GM23338 (cell line): ENCODE data around the gene SREK1IP1. TPM values are rescaled to one million over a fixed set of nuclear protein-coding genes. Genes with fewer than 3 reads are reported as not detected.

Experiments used
- ATAC-seq: fragments of 200-7000 bp; cut with Tn5 transposase; 3 replicates; pipeline ENCODE4 v1.9.1; 2020
- DNase-seq: peaks from one replicate; pipeline ENCODE4 v3.0.0-alpha.2; 2015; ENCODE audit warnings: low spot score
- H2AFZ ChIP-seq: fragments of 200-600 bp; sonication (generic); 2 replicates; pipeline ENCODE4 v1.8.0; 2016; ENCODE audit warnings: antibody characterized with exemption, mild to moderate bottlenecking, moderate library complexity
- H3F3A ChIP-seq: fragments of 200-600 bp; sonication (generic); replicated peaks from 2 replicates; pipeline ENCODE4 v1.8.0; 2017; ENCODE audit warnings: antibody characterized with exemption, mixed run types, low read depth
- H3K27ac ChIP-seq: fragments of 200-600 bp; sonication (generic); 2 replicates; pipeline ENCODE4 v1.6.1; 2016; ENCODE audit warnings: low read depth
- H3K27me3 ChIP-seq: fragments of 200-600 bp; sonication (generic); 2 replicates; pipeline ENCODE4 v1.8.0; 2016; ENCODE audit warnings: mild to moderate bottlenecking, mixed run types, moderate library complexity; ENCODE audit not compliant: insufficient read depth
- H3K36me3 ChIP-seq: fragments of 200-600 bp; sonication (generic); 2 replicates; pipeline ENCODE4 v1.8.0; 2016; ENCODE audit warnings: mild to moderate bottlenecking; ENCODE audit not compliant: insufficient read depth
- H3K4me1 ChIP-seq: fragments of 200-600 bp; sonication (generic); 2 replicates; pipeline ENCODE4 v1.8.0; 2016; ENCODE audit warnings: mild to moderate bottlenecking, moderate library complexity; ENCODE audit not compliant: insufficient read depth
- H3K4me2 ChIP-seq: fragments of 200-600 bp; sonication (generic); 2 replicates; pipeline ENCODE4 v1.7.1; 2017; ENCODE audit warnings: mixed run types
- H3K4me3 ChIP-seq: fragments of 200-600 bp; sonication (generic); 2 replicates; pipeline ENCODE4 v1.6.1; 2016; ENCODE audit warnings: mixed run types
- H3K79me2 ChIP-seq: fragments of 200-600 bp; sonication (generic); replicated peaks from 2 replicates; pipeline ENCODE4 v1.8.0; 2017; ENCODE audit warnings: mild to moderate bottlenecking; ENCODE audit not compliant: insufficient read depth
- H3K9me2 ChIP-seq: fragments of 200-600 bp; sonication (generic); 2 replicates; pipeline ENCODE4 v1.8.0; 2017; ENCODE audit not compliant: insufficient read depth
- H4K20me1 ChIP-seq: fragments of 200-600 bp; sonication (generic); replicated peaks from 2 replicates; pipeline ENCODE4 v1.8.0; 2017; ENCODE audit warnings: mild to moderate bottlenecking; ENCODE audit not compliant: insufficient read depth
- H3K27ac Mint-ChIP-seq: 2 replicates; pipeline ENCODE4 v1.8.0; 2020; ENCODE audit warnings: inconsistent platforms, mild to moderate bottlenecking, moderate library complexity, mixed read lengths
- H3K27me3 Mint-ChIP-seq: 3 replicates; pipeline ENCODE4 v1.8.0; 2022; ENCODE audit warnings: low read depth, mild to moderate bottlenecking, moderate library complexity, mixed read lengths, inconsistent platforms; ENCODE audit not compliant: insufficient read depth, poor library complexity
- H3K36me3 Mint-ChIP-seq: 3 replicates; pipeline ENCODE4 v1.8.0; 2021; ENCODE audit warnings: low read depth, mild to moderate bottlenecking, inconsistent platforms, moderate library complexity, mixed read lengths
- H3K4me1 Mint-ChIP-seq: 3 replicates; pipeline ENCODE4 v1.8.0; 2020; ENCODE audit warnings: mild to moderate bottlenecking, inconsistent platforms, mixed read lengths
- H3K4me3 Mint-ChIP-seq: 3 replicates; pipeline ENCODE4 v1.8.0; 2021; ENCODE audit warnings: moderate library complexity, mild to moderate bottlenecking, inconsistent platforms, mixed read lengths
- H3K9me3 Mint-ChIP-seq: 3 replicates; pipeline ENCODE4 v1.8.0; 2020; ENCODE audit warnings: moderate library complexity, mild to moderate bottlenecking, inconsistent platforms, mixed read lengths
- CREB1 ChIP-seq: fragments of 250-450 bp; sonication (Bioruptor Pico); IDR thresholded peaks from 2 replicates; pipeline ENCODE4 v1.5.0; 2020; ENCODE audit warnings: low read depth, mild to moderate bottlenecking, moderate library complexity
- EZH2 ChIP-seq: fragments of 200-600 bp; sonication (generic); IDR thresholded peaks from one replicate; pipeline ENCODE4 v1.8.0; 2017; ENCODE audit warnings: antibody characterized with exemption, mild to moderate bottlenecking, low read depth; ENCODE audit not compliant: unreplicated experiment
- EZH2phosphoT487 ChIP-seq: fragments of 200-600 bp; sonication (generic); IDR thresholded peaks from one replicate; pipeline ENCODE4 v1.8.1; 2018; ENCODE audit warnings: antibody characterized with exemption; ENCODE audit not compliant: unreplicated experiment
- NANOG ChIP-seq: IDR thresholded peaks from 2 replicates; pipeline ENCODE4 v1.6.1; 2016; ENCODE audit warnings: antibody characterized with exemption, borderline replicate concordance
- POLR2AphosphoS5 ChIP-seq: IDR thresholded peaks from 2 replicates; pipeline ENCODE4 v1.6.1; 2016; ENCODE audit warnings: antibody characterized with exemption, low read depth
- STAT1 ChIP-seq: IDR thresholded peaks from one replicate; pipeline ENCODE4 v1.6.1; 2016; ENCODE audit warnings: antibody characterized with exemption; ENCODE audit not compliant: unreplicated experiment
- ZNF114 ChIP-seq: fragments of 250-450 bp; sonication (Bioruptor Pico); IDR thresholded peaks from 2 replicates; pipeline ENCODE4 v1.5.0; 2020; ENCODE audit warnings: mild to moderate bottlenecking, moderate library complexity
- ZNF331 ChIP-seq: fragments of 250-450 bp; sonication (Bioruptor Pico); IDR thresholded peaks from 2 replicates; pipeline ENCODE4 v1.5.0; 2020; ENCODE audit warnings: low read depth, mild to moderate bottlenecking, moderate library complexity
- ZNF462 ChIP-seq: fragments of 250-450 bp; sonication (Bioruptor Pico); IDR thresholded peaks from 2 replicates; pipeline ENCODE4 v1.5.0; 2020; ENCODE audit warnings: mild to moderate bottlenecking, moderate library complexity
- polyA plus RNA-seq: library from polyadenylated mRNA; unstranded; fragments of >200 nt; fragmentation: Nextera tagmentation; extraction: Ambion mirVana; gene quantifications from 2 replicates; pipeline ENCODE4 v1.2.1, GENCODE V29; 2016
- total RNA-seq: library from RNA; depleted of rRNA; stranded (reverse); fragments of >200 nt; shearing (Covaris generic); gene quantifications from 2 replicates; pipeline ENCODE4 v1.2.3, GENCODE V29; 2014
- TF ChIP-seq, protein P1 (sequence below): IDR thresholded peaks from one replicate; pipeline ENCODE4 v1.6.1; 2018; ENCODE audit warnings: antibody characterized with exemption; ENCODE audit not compliant: unreplicated experiment
- TF ChIP-seq, protein P2 (sequence below): IDR thresholded peaks from 2 replicates; pipeline ENCODE4 v1.6.1; 2016; ENCODE audit warnings: antibody characterized with exemption
- TF ChIP-seq, protein P3 (sequence below), 2 experiments: fragments of 200-600 bp in 1 of 2; sonication (generic) in 1 of 2; conservative IDR thresholded peaks; 2 replicates each; pipeline versions ENCODE4 v1.5.1 to v1.6.1; 2016 to 2017; ENCODE audit warnings: antibody characterized with exemption in 2 of 2, low read depth in 2 of 2, mild to moderate bottlenecking in 2 of 2, moderate library complexity in 1 of 2

Gene SREK1IP1
- total and polyA plus RNA-seq, 2 experiments from 2014 or later: 16.7 to 137 TPM

GRCh38 chr5:64765804-64766504 lies 2.5 kb downstream of the SREK1IP1 start:
- no peak for ATAC-seq
- no peaks in the 10 kb centered on the region; the same call in 1 of the 2 replicates for H4K20me1 ChIP-seq
- H3K36me3 ChIP-seq: no peaks in the 10 kb centered on the region; the same call in none of the 2 replicates
- no peak overlapping the region for H3K4me3 ChIP-seq
- H3K27ac ChIP-seq: no peak overlapping the region
- H3K4me1 ChIP-seq: peaks cover 11% of the 10 kb centered on the region
- no peaks in the 10 kb centered on the region for H3F3A ChIP-seq
- Mint-ChIP-seq H3K9me3 (no peaks in the 10 kb centered on the region), H3K27me3 (no peaks in the 10 kb centered on the region), H3K4me1 (peaks cover 24% of the 10 kb centered on the region), H3K36me3 (peaks cover 23% of the 10 kb centered on the region), H3K27ac (no peak overlapping the region), H3K4me3 (no peak overlapping the region)
- H3K27me3 ChIP-seq: no peaks in the 10 kb centered on the region
- peaks cover 93% of the 10 kb centered on the region for H3K79me2 ChIP-seq
- TF ChIP-seq POLR2AphosphoS5: no peak
- TF ChIP-seq, protein P1, sequence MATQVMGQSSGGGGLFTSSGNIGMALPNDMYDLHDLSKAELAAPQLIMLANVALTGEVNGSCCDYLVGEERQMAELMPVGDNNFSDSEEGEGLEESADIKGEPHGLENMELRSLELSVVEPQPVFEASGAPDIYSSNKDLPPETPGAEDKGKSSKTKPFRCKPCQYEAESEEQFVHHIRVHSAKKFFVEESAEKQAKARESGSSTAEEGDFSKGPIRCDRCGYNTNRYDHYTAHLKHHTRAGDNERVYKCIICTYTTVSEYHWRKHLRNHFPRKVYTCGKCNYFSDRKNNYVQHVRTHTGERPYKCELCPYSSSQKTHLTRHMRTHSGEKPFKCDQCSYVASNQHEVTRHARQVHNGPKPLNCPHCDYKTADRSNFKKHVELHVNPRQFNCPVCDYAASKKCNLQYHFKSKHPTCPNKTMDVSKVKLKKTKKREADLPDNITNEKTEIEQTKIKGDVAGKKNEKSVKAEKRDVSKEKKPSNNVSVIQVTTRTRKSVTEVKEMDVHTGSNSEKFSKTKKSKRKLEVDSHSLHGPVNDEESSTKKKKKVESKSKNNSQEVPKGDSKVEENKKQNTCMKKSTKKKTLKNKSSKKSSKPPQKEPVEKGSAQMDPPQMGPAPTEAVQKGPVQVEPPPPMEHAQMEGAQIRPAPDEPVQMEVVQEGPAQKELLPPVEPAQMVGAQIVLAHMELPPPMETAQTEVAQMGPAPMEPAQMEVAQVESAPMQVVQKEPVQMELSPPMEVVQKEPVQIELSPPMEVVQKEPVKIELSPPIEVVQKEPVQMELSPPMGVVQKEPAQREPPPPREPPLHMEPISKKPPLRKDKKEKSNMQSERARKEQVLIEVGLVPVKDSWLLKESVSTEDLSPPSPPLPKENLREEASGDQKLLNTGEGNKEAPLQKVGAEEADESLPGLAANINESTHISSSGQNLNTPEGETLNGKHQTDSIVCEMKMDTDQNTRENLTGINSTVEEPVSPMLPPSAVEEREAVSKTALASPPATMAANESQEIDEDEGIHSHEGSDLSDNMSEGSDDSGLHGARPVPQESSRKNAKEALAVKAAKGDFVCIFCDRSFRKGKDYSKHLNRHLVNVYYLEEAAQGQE: no peak
- TF ChIP-seq ZNF462 (CRISPR knock-in tag): no peak
- TF ChIP-seq EZH2: no peak
- no peak for TF ChIP-seq ZNF331 (CRISPR knock-in tag)
- no peak for TF ChIP-seq ZNF114
- TF ChIP-seq, protein P2, sequence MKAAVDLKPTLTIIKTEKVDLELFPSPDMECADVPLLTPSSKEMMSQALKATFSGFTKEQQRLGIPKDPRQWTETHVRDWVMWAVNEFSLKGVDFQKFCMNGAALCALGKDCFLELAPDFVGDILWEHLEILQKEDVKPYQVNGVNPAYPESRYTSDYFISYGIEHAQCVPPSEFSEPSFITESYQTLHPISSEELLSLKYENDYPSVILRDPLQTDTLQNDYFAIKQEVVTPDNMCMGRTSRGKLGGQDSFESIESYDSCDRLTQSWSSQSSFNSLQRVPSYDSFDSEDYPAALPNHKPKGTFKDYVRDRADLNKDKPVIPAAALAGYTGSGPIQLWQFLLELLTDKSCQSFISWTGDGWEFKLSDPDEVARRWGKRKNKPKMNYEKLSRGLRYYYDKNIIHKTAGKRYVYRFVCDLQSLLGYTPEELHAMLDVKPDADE: no peak
- no peak for TF ChIP-seq STAT1
- no peak for TF ChIP-seq NANOG
- no peak for TF ChIP-seq EZH2phosphoT487
- TF ChIP-seq CREB1 (CRISPR knock-in tag): no peak
- TF ChIP-seq, protein P3, sequence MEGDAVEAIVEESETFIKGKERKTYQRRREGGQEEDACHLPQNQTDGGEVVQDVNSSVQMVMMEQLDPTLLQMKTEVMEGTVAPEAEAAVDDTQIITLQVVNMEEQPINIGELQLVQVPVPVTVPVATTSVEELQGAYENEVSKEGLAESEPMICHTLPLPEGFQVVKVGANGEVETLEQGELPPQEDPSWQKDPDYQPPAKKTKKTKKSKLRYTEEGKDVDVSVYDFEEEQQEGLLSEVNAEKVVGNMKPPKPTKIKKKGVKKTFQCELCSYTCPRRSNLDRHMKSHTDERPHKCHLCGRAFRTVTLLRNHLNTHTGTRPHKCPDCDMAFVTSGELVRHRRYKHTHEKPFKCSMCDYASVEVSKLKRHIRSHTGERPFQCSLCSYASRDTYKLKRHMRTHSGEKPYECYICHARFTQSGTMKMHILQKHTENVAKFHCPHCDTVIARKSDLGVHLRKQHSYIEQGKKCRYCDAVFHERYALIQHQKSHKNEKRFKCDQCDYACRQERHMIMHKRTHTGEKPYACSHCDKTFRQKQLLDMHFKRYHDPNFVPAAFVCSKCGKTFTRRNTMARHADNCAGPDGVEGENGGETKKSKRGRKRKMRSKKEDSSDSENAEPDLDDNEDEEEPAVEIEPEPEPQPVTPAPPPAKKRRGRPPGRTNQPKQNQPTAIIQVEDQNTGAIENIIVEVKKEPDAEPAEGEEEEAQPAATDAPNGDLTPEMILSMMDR (conservative IDR thresholded peaks at IDR 0.05; ENCODE audit: low read depth in 2 of 2): no peak
- no peak for DNase-seq
- no peak overlapping the region for H3K4me2 ChIP-seq
- no peak overlapping the region for H2AFZ ChIP-seq
- H3K9me2 ChIP-seq: no peaks in the 10 kb centered on the region
